Measurements from ENCODE around the gene TTLL10.

GRCh38 chr1:1230656-1231399 is 57.1 kb downstream of the TTLL10 start:
- TF ChIP-seq, protein P1, sequence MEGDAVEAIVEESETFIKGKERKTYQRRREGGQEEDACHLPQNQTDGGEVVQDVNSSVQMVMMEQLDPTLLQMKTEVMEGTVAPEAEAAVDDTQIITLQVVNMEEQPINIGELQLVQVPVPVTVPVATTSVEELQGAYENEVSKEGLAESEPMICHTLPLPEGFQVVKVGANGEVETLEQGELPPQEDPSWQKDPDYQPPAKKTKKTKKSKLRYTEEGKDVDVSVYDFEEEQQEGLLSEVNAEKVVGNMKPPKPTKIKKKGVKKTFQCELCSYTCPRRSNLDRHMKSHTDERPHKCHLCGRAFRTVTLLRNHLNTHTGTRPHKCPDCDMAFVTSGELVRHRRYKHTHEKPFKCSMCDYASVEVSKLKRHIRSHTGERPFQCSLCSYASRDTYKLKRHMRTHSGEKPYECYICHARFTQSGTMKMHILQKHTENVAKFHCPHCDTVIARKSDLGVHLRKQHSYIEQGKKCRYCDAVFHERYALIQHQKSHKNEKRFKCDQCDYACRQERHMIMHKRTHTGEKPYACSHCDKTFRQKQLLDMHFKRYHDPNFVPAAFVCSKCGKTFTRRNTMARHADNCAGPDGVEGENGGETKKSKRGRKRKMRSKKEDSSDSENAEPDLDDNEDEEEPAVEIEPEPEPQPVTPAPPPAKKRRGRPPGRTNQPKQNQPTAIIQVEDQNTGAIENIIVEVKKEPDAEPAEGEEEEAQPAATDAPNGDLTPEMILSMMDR (IDR thresholded peaks at IDR 0.05), result no peak; the same call in 2 of the 3 replicates
- TF ChIP-seq ELK1 (IDR thresholded peaks at IDR 0.05; ENCODE audit: low read depth, low read length) (no peak), MAX (IDR thresholded peaks at IDR 0.05) (no peak), POLR2A (IDR thresholded peaks at IDR 0.05; ENCODE audit: low read length) (no peak), PHF8 (IDR thresholded peaks at IDR 0.05; ENCODE audit: borderline replicate concordance, low read depth) (no peak), HDAC2 (IDR thresholded peaks at IDR 0.05) (no peak)
